Muscle layer of colon (tissue), 2 donors: ENCODE measurements around the gene CCL16.

Experiments
- H3K27ac ChIP-seq: one replicate; pipeline ENCODE4 v1.7.0; 2013; ENCODE audit warnings: low read depth, mild to moderate bottlenecking, low read length, moderate library complexity
- H3K27me3 ChIP-seq, 2 donors: one replicate each; pipeline ENCODE4 v1.7.0; 2013; ENCODE audit warnings: low read length in 2 of 2, mild to moderate bottlenecking in 2 of 2; ENCODE audit not compliant: insufficient read depth in 2 of 2, control insufficient read depth in 1 of 2
- H3K36me3 ChIP-seq: one replicate; pipeline ENCODE4 v1.7.0; 2013; ENCODE audit warnings: mild to moderate bottlenecking, low read length; ENCODE audit not compliant: insufficient read depth
- H3K4me1 ChIP-seq: one replicate; pipeline ENCODE4 v1.7.0; 2013; ENCODE audit warnings: mild to moderate bottlenecking, low read length; ENCODE audit not compliant: insufficient read depth
- H3K4me3 ChIP-seq, 2 donors: one replicate each; pipeline ENCODE4 v1.7.0; 2013; ENCODE audit warnings: low read length in 2 of 2, low read depth in 1 of 2, mild to moderate bottlenecking in 1 of 2, moderate library complexity in 1 of 2
- H3K9ac ChIP-seq: one replicate; pipeline ENCODE4 v1.7.0; 2013; ENCODE audit warnings: low read length
- H3K9me3 ChIP-seq: one replicate; pipeline ENCODE4 v1.7.0; 2013; ENCODE audit warnings: mild to moderate bottlenecking, low read length
- donor health status: abdominal sarcoma.
- donor health status: Adenocarcinoma of cecum.

Gene CCL16

DNA sequence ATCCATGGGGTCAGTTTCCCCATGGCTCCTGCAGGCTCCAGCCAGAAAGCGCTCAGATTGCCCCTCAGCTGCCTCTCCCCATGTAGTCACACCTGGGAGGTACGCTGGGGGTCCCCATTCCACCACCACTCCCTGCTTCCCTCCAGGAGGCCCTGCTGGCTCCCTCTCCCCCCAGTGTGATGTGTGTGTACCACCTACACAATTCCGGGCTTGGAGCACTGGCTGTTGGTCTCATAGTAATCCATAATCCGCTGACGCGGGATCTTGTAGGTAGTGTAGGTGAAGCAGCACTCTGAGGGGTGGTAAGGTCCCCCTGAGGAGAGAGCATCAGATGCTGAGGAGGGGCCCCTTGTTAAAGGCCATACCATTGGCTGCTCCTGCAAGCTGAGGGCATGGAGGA, 2.8 kb upstream of the CCL16 start:
- no peak overlapping the region for H3K4me3 ChIP-seq
- no peak overlapping the region for H3K27ac ChIP-seq
- H3K9ac ChIP-seq: no peak overlapping the region
- no peaks in the 10 kb centered on the region for H3K36me3 ChIP-seq
- no peaks in the 10 kb centered on the region for H3K4me1 ChIP-seq
- no peaks in the 10 kb centered on the region for H3K9me3 ChIP-seq
- no peaks in the 10 kb centered on the region for H3K27me3 ChIP-seq

DNA sequence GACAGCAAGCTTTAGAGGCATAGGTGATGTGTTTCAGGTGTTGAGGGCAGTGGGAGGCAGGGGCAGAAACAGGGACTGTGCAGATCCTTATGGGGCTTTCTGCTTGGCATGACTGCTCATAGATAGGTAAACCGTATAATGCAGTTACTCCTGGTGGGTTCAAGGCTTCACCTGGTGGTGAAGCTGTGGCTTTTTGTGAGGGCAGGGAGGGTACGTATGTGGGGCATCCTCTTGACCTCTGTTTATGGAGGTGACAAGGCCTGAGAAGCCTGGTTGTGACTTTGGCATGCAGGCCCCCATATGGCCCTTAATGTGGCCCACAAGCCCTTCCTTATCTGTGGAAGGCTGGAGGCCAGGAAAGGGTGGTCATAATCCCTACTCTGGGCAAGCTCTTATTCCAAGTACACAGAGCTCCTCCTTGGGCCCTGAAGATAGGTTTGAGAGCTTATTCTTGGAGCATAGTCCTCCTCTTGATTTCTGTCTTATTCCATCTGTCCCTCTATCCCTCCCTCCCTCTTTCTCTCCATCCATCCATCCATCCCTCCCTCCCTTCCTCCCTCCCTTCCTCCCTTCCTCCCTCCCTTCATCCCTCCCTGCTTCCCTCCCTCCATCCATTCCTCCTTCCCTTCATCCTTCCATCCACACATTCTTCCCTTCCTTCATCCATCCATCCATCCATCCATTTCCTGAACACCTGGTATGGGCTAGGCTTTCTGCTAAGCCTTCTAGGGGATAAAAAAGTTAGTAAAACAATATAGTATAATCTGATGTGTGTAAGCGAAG, 1.3 kb upstream of the CCL16 start:
- no peak overlapping the region for H3K27ac ChIP-seq
- H3K36me3 ChIP-seq: no peaks in the 10 kb centered on the region
- no peak overlapping the region for H3K9ac ChIP-seq
- no peaks in the 10 kb centered on the region for H3K9me3 ChIP-seq
- no peak overlapping the region for H3K4me3 ChIP-seq
- no peaks in the 10 kb centered on the region for H3K27me3 ChIP-seq
- no peaks in the 10 kb centered on the region for H3K4me1 ChIP-seq

GRCh38 chr17:35981908-35982330, 622 bp upstream of the CCL16 start:
- Histone ChIP-seq H3K27ac (no peak overlapping the region), H3K4me3 (no peak overlapping the region), H3K36me3 (no peaks in the 10 kb centered on the region), H3K9me3 (no peaks in the 10 kb centered on the region), H3K9ac (no peak overlapping the region), H3K4me1 (no peaks in the 10 kb centered on the region), H3K27me3 (no peaks in the 10 kb centered on the region)

DNA sequence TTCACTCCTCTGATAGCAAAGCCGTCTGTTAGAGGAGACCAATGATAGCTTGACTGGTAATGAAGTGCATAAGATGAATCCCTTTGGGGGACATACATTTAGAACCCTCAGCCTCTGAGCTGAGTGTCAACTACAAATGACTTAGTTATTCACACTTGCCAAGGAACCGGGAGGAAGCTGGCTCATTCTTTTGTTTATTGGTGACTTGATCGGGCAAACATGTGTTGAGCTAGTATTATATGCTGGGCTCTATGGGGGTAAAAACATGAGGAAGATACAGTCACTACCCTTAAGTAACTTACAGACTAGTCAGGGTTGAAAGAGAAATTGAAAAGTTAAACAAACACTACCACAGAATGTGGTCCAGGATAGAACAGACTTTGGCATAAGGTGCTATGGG, 3.0 kb downstream of the CCL16 start:
- Histone ChIP-seq H3K27me3 (no peaks in the 10 kb centered on the region), H3K4me1 (no peaks in the 10 kb centered on the region), H3K9ac (no peak overlapping the region), H3K9me3 (no peaks in the 10 kb centered on the region), H3K4me3 (no peak overlapping the region), H3K27ac (no peak overlapping the region), H3K36me3 (no peaks in the 10 kb centered on the region)

GRCh38 chr17:35977509-35977908, 3.8 kb downstream of the CCL16 start:
- H3K27ac ChIP-seq: no peak overlapping the region
- H3K4me1 ChIP-seq: no peaks in the 10 kb centered on the region
- H3K27me3 ChIP-seq: no peaks in the 10 kb centered on the region
- no peak overlapping the region for H3K4me3 ChIP-seq
- no peak overlapping the region for H3K9ac ChIP-seq
- no peaks in the 10 kb centered on the region for H3K36me3 ChIP-seq
- H3K9me3 ChIP-seq: no peaks in the 10 kb centered on the region

- no peak overlapping the region for H3K9ac ChIP-seq
- H3K27me3 ChIP-seq: no peaks in the 10 kb centered on the region
- H3K4me1 ChIP-seq: no peaks in the 10 kb centered on the region
- no peaks in the 10 kb centered on the region for H3K36me3 ChIP-seq
- H3K4me3 ChIP-seq: no peak overlapping the region
- H3K27ac ChIP-seq: no peak overlapping the region
- no peaks in the 10 kb centered on the region for H3K9me3 ChIP-seq
These were observed 7.7 kb downstream of the CCL16 start for GRCh38 chr17:35973333-35974260.

DNA sequence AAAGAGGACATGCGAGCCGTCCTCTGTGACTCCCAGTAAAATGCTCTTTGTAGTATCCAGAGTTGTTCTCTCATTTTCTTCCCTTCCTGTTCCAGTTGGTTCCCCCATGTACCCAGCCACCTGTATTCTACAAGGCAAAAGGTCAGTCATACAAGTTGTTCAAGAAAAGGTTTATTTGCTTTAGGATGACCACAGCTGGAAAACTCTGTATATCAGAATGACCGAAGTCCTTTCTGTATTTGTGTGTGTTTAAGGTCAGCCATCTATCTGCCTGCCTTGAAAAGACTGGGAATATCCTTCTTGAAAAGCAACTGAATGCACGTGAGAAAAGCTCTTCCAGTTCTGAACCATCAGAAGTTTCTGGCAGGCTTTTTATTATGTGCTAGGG, 8.4 kb downstream of the CCL16 start:
- no peaks in the 10 kb centered on the region for H3K36me3 ChIP-seq

DNA sequence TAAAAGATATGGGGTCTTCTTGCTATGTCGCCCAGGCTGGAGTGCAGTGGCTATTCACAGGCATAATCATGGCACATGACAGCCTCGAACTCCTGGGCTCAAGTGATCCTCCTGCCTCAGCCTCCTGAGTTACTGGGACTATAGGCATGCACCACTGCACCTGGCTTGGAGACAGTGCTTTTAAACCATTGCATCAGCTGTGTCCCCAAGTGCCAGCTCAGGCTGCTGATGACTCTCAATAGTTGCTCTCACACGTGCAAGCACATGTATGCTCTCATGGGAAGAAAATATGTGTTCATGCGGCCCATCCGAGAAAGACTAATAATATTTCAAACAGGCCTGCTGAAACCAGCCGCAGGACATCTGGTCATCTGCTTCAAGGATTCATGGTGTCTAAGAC, 8.8 kb downstream of the CCL16 start:
- H3K4me1 ChIP-seq: no peaks in the 10 kb centered on the region
- no peak overlapping the region for H3K27ac ChIP-seq
- no peak overlapping the region for H3K9ac ChIP-seq
- no peaks in the 10 kb centered on the region for H3K36me3 ChIP-seq
- H3K4me3 ChIP-seq: no peak overlapping the region
- no peaks in the 10 kb centered on the region for H3K9me3 ChIP-seq
- H3K27me3 ChIP-seq: no peaks in the 10 kb centered on the region

More for the DNA sequence above, 8.4 kb downstream of the CCL16 start:
- Histone ChIP-seq H3K4me1 (no peaks in the 10 kb centered on the region), H3K9me3 (no peaks in the 10 kb centered on the region), H3K27me3 (no peaks in the 10 kb centered on the region), H3K4me3 (no peak overlapping the region), H3K27ac (no peak overlapping the region), H3K9ac (no peak overlapping the region)

DNA sequence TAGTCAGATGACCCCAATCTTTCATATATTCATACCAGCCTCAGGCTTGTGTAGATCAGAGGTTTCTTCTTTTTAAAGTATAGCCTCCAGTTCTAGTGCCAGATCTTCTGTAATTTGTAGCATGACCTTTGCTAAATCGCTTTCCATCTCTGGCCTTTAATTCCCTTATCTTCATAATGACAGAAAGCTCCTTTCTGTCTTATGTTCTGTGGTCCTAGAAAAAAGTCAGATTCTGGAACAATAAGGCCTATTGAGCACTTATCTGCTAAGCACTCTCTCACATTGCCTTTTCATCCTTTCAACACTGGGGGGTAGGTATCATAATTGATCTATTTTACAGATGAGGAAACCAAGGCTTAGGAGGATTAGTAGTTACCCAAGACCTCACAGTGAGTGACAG, 9.2 kb downstream of the CCL16 start:
- Histone ChIP-seq H3K27ac (no peak overlapping the region), H3K9ac (no peak overlapping the region), H3K9me3 (no peaks in the 10 kb centered on the region), H3K27me3 (no peaks in the 10 kb centered on the region), H3K4me1 (no peaks in the 10 kb centered on the region), H3K4me3 (no peak overlapping the region), H3K36me3 (no peaks in the 10 kb centered on the region)

DNA sequence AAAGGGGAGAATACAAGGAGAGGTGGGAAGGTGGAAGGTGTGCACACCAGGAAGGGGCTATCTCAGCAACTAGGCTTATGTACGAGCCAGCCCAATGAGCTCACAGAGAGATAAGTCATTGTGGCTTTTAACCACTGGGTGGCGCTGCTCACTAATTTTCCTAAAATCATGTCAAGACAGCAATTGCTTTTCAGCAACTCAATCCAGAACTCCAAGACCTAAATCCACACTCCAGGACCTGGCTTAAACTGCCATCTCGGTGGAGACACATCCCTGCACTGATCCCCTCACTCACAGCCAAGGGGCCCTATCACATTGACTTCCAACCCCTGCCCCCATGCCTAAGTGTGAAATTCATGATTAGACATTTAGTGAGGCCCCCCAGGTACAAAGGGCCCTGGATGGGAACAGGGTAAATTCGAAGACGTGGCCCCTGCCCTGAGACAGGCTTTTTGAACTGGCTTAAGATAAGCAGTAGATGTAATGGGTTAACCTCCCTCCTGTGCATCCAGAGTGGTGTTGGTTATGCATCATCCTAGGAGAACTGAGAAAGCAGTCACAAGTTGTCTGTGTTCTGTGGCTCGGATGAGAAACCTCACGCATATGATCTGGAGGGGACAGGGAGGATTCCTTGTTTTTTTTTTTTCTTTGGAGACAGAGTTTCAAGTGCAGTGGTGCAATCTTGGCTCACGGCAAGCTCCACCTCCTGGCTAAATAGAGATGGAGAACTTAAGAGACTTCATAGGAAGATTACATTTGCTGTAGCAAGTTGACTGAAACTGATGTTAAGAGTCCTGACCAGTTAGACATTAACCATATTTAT, 11.5 kb downstream of the CCL16 start:
- H3K4me1 ChIP-seq: no peaks in the 10 kb centered on the region

DNA sequence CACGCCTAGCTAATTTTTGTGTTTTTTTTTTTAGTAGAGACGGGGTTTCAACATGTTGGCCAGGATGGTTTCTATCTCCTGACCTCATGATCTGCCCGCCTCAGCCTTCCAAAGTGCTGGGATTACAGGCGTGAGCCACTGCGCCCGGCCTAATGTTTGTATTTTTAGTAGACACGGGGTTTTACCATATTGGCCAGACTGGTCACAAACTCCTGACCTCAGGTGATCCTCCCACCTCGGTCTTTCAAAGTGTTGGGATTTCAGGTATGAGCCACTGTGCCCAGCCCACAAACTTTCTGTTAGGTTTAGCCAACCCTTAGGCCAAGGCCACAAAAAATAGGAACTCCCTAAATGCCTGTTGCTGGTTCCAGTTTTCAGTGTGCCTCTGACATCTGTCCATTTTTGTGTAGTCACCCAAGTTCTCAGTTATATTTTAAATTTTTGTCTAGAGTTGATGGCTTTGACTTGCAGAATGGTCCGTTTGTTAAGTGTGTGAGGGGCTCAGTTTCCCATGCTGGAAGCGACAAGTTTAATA, 12.7 kb downstream of the CCL16 start:
- H3K9ac ChIP-seq: no peak overlapping the region
- no peak overlapping the region for H3K4me3 ChIP-seq
- H3K36me3 ChIP-seq: no peaks in the 10 kb centered on the region
- no peaks in the 10 kb centered on the region for H3K4me1 ChIP-seq
- H3K27ac ChIP-seq: no peak overlapping the region
- H3K9me3 ChIP-seq: no peaks in the 10 kb centered on the region
- H3K27me3 ChIP-seq: no peaks in the 10 kb centered on the region

More for the DNA sequence above, 11.5 kb downstream of the CCL16 start:
- Histone ChIP-seq H3K27ac (no peak overlapping the region), H3K27me3 (no peaks in the 10 kb centered on the region), H3K9me3 (no peaks in the 10 kb centered on the region), H3K9ac (no peak overlapping the region), H3K36me3 (no peaks in the 10 kb centered on the region), H3K4me3 (no peak overlapping the region)
